Stromal cell of bone marrow (primary cell): Measurements from ENCODE around the gene BOC.

Source experiments
- DNase-seq: peaks from one replicate; pipeline ENCODE4 v3.0.0-alpha.2; 2012; ENCODE audit warnings: low read depth

The BOC gene

DNA sequence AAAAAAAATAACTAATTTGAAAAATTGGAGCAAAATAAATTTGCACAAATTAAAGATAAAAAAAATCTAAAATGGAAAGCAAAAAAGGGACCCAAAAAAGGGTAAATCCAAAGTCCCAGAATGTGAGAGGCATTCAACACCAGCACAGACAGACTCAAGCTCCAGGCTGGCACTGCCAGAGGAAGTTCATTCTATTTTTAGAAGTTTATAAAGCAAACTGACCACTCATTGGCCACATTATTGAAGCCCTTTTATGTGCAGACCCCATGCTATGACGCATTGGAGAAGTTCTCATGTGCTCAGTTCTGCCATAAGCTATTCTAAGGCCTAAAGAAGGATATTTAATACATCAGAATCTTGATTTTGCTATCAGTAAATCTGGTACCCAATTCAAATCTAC is 17.6 kb upstream of the BOC start:
- DNase-seq = no peak

DNA sequence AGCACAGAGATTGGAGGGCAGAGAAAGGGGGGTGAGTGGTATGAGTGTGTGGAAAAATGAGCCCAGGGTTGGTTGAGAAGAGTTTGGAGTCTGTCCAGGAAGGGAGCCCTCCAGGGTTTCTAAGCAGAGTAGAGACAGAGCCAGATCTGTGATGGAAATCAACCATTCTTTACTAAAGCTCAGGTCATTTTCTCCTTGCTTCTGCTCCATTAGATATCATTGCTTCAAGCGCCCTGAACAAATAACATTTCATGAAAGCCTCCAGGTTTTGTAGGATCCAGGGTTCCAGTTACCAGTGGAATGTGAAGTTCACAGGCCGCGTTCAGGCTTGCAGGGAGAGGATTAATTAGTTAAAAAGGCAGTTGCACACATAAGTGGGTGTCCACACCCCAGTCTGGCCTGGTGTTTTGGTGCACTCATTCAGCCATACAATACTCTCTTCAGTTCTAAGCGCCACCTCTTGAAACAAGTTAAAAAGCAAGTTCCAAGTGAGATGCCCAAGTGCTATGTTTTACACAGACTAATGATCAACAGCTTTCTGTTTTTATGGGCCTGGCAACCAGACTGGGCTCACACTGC is 16.4 kb upstream of the BOC start:
- DNase-seq = no peak

GRCh38 chr3:113200351-113200750 is 11.0 kb upstream of the BOC start:
- no peak for DNase-seq

GRCh38 chr3:113200946-113201345 is 10.4 kb upstream of the BOC start:
- DNase-seq = no peak

GRCh38 chr3:113204371-113204770 is 7.0 kb upstream of the BOC start:
- no peak for DNase-seq

DNA sequence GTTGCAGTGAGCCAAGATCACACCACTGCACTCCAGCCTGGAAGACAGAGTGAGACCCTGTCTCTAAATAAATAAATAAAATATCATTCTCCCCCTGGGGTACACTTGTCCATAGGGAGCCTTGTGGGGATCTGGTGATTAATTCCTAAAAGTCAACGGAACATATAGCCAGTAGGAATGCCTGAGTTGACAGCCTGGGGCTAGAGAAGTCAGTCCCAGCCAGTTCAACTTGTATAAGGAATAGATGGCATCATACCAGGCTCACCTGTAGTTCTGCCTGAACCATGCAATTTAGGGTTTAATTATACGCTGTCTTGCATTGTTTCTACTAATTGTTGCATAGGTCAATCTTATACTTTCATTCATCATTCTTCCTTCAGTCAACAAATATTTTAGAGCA is 5.9 kb upstream of the BOC start:
- DNase-seq = no peak

DNA sequence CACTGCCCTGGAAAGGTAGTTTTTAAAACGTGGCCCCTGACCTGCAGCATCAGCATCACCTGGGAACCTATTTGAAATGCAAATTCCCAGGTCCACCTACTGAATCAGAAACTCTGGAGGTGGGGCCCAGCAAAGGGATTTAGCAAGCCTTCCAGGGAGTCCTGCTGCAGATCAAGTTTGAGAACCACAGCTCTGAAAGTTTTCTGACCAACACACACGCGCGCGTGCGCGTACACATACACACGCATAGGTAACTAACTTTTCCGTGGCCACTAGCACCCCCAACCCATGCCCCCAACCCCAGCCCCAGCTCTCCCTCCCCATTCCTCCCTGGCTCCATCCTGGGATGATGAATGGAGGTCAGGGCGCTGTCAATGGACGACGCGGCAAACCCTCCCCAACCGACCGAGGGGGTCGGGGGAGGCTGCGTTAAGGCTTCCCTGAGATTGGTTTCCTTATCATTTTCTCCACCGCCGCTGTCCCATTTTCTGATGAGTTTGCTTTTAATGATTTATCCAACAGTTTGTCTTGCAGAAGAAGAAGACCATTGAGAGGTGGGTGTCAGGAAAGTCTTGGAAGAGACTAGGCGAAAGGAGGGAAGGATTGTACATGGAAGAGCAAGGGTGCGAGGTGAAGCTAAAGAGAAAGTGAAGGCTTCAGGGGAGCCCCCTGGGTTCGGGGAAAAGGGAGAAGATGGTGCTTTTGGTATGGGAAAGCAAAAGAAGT is 590 bp upstream of the BOC start:
- no peak for DNase-seq

DNA sequence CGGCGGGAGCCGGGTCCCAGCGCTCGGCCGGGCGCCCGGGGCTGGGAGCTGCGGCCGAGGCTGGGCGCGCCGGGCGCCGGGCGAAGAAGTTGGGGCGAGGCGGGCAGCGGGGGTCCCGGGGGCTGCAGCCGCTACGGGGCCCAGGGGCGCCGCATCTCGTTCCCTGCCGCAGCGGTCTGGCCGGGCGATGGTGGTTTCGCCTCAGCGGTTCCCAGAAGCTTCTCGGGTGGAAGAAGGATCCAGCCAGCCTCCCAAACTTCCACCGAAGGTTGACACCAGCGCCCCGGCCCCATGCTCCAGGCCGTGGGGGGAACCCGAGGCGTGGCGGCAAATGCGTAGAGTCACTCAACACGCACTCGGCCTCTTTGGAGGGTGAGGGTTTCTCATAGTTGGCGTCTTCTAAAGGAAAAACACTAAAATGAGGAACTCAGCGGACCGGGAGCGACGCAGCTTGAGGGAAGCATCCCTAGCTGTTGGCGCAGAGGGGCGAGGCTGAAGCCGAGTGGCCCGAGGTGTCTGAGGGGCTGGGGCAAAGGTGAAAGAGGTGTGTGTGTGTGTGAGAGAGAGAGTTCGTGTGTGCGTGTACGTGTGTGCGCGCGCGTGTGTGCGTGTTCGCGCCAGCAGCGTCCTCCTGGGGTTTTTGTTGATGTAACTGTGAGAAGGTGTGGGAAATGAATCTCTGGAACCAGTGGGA is 940 bp downstream of the BOC start:
- no peak for DNase-seq

- DNase-seq = no peak
These were observed 1.6 kb downstream of the BOC start for GRCh38 chr3:113212844-113213375.

- DNase-seq = no peak
These were observed 2.7 kb downstream of the BOC start for GRCh38 chr3:113213896-113214587.

- DNase-seq = no peak
These were observed 3.7 kb downstream of the BOC start for GRCh38 chr3:113214917-113215595.

DNA sequence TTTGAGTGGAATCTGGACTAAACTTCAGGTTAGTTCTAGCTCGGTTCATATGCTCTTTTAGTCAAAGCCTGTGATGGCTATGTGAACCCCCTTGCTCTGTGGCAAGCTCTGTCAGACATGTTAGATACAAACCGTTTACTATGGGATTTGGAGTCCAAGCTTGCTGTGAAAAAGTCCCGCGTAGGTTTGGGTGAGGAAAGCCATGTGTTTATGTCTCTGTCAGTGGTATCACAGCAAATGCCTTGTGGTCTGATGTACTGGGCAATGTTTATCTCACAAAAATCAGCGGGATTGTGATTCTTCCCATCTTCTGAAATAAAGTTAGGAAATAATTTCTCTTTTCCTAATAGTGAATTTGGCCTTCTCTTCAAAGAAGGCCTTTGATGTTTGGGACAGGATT is 5.0 kb downstream of the BOC start:
- no peak for DNase-seq

GRCh38 chr3:113218011-113218680 is 6.8 kb downstream of the BOC start:
- no peak for DNase-seq

GRCh38 chr3:113218681-113219045 is 7.3 kb downstream of the BOC start:
- no peak for DNase-seq

DNA sequence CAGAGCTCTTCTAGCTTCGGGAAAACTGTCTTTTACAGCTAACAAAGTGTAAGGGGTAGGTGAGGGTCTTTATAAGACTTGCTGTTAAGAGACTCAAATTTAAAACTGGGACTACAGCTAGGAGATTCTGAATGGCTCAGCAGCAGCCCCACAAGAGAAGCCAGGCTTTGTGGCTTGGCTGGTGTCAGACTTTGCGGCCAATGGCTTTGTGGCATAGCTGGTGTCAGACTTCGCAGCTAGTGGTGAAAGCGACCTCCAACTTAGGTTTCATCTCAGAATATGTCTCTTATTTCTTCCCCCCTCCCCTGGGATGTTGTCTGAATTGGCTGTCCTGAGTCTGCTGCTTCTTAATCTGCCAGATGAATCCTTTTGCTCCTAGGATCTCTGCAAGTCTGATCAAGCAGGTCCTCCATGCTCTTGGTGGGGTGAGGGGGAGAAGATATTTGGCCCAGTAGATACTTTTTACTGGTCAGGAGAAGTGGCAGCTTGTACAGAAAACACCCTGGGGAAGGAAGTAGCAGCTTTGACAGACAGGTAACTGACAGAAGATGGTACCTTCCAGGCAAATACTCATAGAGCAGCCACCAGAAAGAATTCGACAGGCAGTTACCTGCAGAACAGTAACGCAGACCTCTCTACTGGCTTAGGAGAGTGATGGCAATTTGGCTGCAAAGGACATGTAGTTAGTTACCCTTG is 8.4 kb downstream of the BOC start:
- no peak for DNase-seq

DNA sequence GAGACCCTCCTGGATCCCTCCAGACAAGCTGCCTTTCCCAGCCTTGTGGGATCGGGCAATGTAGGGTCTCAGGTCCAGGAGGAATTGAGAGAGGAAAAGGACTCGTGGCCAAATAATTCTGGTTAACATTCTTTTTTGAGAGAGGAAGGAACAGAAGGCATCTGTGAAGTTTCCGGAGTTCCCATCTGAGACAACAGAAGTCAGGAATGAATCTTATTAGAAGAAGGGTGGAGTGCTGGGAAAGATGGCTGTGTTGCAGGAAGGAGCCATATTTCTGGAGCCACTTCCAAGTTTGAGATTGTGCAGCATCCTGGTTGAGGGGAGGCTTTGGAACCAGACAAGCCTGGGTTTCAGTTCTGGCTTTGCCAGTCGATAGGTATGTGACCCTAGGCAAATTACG is 9.4 kb downstream of the BOC start:
- no peak for DNase-seq

GRCh38 chr3:113221721-113222257 is 10.4 kb downstream of the BOC start:
- no peak for DNase-seq

DNA sequence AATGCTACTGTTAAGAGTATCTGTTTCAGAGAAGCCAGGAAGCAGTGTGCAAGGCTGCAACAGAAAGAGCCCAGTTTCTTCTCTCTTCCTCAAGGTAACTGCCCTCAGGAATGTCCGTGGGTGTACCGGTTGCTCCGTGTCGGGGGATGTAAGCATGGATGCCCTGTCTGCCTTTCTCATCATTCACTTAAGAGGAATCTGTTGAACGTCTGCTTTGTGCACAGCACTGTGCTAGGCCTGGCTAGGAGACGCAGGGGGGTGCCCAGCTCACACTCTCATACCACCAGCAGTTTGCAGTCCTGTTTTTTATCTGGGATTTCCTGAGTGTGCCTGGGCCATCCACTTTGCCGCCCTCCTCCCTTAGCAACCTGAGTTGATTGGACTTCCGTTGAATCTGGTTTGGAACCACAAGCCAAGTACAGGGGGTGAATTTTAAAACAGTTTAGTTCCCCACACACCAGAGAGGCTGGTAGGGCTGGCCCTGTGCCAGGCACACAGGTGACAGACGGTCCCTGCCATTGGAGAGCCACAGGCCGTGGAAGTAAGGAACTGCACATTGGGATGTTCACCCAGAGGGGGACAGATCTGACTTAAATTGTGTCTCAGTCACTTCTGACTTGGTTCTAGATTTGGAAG is 11.2 kb downstream of the BOC start:
- no peak for DNase-seq

DNA sequence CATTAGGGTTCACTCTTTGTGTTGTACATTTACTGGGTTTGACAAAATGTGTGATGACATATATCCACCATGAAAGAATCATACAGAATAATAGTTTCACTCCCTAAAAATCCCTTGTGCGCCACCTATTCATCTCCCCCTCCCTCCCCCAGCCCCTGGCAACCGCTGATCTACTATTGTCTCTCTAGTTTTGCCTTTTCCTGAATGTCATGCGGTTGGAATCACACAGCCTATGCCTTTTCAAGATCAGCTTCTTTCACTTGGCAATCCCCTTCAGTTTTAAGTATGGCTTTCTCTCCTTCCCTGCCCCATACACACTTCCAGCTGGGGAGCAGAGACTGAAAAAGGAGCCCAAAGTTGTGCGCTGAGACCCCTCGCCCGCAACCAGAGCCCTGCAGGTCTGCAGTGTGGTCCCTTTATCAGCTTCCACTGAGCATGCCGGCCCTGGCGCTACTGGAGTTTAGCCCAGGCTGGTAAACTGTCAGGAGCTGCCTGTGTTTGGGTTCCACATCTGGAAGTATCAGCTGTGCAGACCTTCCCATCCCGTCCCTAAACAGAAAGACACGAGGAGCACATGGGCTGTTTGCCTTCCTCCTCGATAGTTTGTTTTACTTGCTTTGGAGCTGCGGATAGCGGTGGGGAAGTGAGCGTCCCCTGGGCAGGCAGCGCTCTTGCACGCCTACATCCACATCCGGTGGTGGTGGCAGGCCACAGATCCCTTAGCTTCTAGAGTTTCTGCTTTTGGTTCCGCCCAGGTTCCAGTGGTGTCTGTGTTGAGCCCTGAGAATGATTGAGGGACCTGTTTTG is 12.3 kb downstream of the BOC start:
- DNase-seq = no peak
